GM21576 (cell line): ENCODE measurements around the gene TPBGL.

Experiments used
- ATAC-seq: cut with Tn5 transposase; IDR thresholded peaks from one replicate; pipeline ENCODE4 v1.9.1; 2021; ENCODE audit warnings: mild to moderate bottlenecking, moderate library complexity; ENCODE audit not compliant: unreplicated experiment

TPBGL gene

DNA sequence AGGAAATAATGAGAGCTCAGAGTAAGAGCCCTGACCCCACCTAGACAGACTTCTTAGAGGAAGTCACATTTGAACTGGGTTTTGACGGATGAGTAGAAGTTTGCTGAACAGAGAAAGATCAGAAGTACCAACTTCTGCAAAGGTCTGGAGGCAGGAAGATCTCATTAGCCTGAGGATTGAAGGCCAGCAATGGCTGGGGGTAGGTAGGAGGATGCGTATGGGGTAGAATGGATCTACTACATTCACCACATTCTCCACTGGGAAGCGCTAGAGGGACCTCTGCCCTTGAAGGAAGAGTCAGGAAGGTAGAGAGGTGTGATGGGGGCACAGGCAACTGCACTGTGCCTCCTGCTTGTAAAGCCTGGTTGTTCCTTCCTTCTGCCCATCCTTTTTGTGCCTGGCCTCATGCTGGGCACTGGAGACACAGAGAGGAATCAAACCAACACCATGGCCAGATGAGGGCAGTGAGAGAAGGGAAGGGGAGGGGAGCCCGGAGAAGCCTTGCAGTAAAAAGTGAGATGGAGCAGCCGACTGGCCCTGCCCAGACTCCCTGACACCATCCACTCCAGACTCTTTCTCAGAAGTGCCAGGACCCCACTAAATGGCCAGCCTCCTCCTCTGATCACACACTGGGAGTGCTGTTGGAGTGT, 4.9 kb downstream of the TPBGL start:
- no peak for ATAC-seq

DNA sequence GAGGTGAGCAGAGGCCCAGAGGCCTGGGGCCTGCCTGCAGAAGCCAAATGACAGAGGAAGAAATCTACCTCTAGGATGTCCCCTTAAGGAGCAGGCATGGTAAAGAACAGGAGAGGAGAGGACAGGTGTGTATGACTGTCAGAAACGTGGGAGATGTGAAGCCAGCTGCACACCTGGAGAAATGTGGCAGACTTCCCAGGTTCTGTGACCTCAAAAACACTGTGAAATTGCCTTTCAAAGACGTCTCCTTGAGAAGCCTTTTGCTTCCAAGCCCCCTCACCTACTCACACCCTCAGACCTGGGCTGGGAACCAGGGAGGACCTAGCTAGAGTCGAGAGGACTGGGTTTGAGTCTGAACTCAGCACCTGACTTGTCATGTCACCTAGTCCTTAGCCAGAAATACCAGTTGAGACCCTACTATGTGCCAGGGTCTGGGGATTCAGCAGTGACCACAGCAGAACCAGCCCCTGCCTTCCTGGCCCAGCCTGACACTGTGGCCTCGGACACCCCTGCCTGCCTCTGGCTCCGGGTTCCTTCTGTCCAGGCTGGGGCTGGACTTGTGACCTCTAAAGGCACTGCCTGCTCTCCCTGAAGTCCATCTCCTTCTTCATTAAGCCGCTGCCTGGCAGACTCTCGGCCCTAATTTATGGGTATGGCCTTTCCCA, 5.6 kb downstream of the TPBGL start:
- no peak for ATAC-seq

DNA sequence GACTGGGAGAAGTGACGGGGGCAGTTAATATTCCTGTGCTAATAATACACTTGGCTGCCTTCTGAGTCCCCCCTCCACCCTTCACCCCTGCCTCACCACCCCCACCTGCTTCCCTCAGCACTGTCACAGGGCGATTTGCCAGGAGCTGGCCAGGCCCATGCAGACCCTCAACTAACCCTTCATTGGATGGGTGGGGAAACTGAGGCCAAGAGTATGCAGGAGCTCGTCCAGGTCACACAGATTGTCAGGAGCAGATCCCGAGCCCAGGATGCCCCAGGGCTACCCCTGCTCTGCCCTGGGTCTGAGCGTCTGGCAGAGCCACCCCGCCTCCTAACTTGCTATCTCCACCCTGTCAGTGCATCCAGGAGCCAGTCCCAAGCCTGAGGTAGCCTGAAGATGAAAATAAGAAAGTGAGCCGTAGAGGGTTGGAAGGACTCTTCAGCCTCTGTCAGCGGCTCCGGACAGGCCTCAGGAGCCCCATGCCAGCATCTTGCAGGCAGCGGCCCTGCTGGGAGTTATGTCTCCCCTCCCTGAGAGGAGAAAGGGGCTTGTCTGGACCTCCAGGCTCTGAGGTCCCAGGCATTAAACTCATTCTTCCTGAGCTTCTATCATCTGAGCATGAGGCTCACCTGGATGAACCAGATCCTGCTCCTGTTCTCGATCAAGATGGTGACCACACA, 6.2 kb downstream of the TPBGL start:
- ATAC-seq: no peak

DNA sequence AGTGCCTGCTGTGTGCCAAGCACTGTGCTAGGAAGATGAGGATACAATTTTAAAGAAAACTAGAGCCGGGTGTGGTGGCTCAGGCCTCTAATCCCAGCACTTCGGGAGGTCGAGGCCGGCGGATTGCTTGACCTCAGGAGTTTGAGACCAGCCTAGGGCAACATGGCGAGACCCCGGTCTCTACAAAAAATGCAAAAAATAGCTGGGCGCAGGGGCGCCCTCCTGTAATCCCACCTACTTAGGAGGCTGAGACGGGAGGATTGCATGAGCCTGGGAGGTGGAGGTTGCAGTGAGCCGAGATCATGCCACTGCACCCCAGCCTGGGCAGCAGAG, 8.3 kb downstream of the TPBGL start:
- no peak for ATAC-seq

DNA sequence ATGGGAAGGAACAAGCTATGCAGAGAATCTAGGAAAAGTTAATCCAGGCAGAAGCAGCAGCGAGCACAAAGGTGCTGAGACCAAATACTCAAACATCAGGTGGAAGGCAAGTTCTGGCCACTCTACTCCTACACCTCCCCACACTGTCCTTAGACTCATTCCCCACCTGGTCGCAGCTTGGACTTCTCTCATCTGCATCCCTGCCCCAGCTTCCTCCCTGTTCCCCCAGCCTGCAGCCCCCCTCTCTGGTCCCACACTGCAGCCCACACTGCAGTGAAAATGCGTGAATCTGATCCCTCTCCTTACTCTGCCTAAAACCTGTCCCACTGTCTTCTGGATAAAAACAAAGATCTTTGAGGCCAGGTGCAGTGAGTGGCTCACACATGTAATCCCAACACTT, 9.1 kb downstream of the TPBGL start:
- no peak for ATAC-seq

DNA sequence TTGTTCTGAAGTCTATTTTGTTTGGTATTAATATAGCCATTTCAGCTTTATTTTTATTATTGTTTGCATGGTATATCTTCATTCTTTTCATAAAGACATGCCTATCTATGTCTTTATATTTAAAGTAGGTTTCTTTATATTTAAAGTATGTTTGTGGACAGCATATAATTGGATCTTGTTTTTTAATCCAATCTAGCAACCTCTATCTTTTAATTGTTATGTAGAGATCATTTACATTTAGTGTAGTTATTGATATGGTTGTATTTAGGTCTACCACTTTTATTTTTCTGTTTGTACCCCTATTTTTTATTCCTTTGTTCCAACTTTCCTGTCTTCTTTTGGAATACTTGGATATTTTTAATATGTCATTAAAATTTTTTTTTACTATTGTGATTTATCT, 13.8 kb downstream of the TPBGL start:
- ATAC-seq: no peak

DNA sequence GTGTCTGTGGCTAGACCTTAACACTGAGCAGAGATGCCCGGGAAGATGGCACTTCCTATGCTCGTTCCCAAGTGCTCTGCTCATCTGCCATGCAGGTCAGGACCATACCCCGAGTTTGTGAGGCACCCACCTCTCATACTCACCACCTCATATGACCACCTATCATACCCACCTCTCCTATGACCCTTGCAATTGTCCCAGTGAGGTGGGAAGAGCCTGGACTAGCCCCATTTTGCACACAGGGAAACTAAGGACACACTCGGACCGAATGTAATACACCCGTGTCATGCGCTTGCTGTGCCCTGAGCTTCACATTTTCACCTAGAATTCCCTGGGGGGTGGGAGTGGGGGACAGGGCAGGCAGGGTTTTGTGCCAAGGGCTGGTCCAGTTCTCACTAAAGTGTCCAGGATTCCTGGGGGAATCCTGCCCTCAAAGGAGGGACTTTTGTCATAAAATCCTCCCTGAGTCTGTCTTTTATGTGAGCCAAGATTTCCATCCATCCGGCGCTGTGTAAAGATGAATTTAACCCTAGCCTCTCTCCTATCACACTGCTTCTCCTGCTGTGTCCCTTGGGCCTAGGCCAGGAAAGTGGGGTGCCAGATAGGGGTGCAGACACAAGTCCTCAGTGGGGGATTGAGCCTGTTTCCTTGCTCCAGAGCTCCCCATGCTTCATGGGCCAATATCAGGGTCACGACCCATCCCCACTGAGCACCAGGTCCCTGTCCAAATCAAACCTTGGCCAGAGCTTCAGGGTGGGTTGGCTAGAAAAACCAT, 20.0 kb downstream of the TPBGL start:
- no peak for ATAC-seq

DNA sequence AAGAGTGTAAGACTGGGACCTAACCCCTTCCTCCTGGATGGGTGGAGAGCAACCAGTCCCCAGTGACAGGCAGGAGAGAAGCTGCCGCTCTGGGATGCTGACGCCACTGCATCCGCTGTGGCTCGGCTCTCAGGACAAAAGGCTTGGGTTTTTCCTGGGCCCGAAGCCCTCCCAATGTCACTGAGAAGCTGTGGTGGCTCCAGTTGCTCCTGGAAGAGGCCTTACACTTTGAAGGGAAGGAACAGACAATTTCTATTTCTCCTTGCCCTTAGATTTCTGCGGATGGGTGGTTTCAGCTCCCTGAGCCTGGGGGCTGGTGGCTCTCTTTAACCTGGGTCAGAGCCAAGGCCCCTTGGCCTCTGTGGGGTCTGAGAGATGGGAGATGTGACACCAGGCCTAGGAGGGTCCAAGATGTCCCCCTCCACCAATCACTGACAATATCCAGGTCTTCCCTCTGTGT, 21.4 kb downstream of the TPBGL start:
- ATAC-seq: no peak

DNA sequence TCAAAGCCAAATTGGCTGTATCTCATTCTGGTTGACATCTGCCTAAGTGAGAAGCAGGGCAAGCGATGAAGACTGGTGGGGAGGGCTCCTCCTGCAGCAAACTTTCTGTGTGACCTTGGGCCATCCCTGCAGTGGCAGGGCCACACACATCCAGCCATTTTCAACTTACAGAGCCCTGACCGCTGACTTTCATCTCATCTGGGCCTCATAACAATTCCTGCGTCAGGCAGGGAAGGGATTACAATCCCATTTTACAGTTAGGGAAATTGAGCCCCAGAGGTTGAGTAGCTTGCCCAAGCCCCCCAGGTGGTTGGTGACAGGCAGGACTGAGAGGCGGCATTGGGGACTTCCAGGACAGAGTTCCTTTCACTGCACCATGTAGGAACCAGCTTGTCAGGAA, 21.9 kb downstream of the TPBGL start:
- ATAC-seq: no peak

DNA sequence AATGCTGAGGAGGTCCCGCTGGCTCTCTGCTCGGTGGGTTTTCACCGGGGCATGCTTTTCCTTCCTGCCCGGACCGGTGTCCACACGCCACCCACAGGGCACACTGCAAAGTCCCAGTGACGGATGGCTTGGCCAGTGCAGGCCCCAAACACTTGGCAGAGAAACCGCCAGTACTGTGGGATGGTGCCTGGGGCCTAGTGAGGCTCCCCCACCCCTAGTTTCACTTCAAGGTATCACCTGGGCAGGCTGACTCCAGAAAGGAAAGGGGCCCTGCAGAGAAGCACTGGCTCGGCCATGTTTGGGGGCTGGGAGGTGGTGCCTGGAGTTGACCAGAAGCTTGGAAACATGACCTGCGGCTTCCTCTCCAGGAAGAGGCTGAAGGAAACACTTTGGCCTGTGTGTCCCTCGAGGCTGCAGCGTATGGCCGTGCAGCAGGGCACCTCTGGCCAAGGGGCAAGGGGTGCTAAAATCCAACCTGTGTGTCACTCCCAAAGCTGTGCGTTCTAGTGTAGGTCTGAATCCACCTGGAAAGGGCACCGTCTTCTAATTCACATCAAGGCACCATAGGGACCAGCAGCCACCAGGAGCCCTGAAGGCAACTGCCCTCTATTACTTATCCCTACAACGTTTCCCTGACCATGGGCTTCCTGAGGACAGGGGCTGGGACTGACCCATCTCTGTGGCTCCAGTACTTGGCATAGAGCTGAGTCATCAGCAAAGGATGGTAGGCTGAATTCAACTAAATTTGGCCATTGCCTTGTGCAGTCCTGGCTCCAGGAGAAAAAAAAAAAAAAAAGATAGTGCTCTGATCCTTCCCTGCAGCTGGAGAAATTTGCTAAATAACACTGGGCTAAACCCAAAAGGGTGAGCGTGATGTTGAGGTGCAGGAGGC, 22.6 kb downstream of the TPBGL start:
- ATAC-seq: no peak

DNA sequence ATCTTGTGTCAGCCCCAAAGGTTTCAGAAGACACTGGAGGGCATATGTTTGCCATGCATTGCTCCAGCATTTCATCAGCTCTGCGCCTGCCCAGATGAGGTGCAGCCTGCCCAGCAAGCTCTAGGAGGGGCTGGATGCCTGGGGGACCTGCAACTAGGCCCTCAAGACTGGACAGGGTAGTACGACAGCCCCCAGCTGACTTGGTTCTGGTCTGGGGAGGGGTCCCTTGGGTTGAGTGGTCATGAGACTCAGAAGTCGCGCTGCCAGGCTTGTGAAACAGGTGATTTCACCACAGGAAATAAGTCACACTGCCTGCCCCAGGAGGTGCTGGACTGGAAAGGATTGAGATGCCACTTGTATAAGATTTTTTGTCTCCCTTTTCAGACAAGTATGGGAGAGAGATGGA, 23.4 kb downstream of the TPBGL start:
- no peak for ATAC-seq

DNA sequence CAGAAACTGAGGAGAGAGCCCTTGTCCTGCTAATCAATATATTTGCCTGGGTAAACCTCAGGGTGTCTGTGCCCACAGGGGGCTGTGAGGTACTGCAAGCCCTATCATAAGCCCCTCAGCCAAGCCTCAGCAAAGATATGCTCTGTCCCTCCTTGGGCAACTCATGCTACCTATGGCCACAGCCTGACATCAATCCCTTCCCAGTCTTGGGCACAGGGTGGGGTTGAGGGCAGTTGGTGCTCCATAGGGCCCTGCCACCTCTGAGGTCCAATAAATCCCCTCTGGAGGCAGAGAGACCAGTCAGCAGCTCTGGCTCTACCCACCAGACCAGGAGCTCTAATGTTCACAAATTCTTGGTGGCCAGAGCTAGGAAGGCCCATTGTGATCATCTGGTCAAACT, 23.8 kb downstream of the TPBGL start:
- ATAC-seq: no peak

DNA sequence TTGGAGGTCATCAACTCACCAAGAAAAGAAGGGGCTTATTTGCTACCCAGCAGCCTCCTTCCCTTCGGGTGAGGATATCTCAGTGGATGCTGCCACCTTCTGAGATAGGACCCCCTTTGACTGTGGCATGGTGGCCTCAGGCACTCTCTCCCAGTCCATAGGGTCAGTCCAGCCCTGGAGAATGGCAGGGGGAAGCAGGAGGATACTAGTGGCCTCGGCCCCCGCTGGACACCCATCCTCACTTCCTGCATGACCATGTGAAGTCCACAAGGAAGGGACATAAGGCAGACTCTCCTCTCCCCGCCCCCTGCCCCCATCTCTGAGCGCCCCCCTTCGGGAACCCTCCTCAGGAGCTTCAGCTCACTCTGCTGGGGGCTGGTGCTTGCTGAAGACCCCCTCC, 24.4 kb downstream of the TPBGL start:
- no peak for ATAC-seq

DNA sequence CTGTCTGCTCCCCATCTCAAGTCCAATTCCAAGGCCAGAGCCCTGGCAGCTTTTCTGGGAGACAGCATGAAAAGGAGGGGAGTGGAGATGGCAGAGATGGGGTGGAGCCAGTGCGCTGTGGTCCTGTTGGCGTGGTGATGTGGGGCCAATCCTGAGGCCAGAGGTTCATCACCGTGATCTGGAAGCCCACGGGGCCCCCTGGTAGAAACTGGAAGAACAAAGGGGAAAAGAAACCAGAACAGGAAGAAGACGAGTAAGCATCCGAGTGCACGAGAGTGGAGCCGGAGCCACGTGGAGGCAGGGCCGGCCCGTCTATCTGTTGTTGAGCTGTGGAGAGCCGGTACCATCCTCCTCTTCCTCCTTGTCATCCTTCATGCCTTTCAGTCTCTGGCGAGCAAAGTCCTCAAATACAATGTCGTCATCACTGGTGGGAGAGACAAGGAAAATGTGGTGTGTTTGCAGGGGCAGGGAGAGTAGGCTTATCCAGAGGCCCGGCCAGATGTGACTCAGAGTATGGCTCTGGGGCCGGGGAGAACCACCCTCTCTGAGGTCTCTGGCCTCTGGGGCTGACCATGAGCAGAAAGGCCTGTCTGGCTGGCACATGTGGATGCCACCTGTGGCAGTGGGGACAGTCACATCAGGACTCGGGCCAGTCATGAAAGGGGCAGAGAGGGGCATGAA, 25.4 kb downstream of the TPBGL start:
- ATAC-seq: no peak

DNA sequence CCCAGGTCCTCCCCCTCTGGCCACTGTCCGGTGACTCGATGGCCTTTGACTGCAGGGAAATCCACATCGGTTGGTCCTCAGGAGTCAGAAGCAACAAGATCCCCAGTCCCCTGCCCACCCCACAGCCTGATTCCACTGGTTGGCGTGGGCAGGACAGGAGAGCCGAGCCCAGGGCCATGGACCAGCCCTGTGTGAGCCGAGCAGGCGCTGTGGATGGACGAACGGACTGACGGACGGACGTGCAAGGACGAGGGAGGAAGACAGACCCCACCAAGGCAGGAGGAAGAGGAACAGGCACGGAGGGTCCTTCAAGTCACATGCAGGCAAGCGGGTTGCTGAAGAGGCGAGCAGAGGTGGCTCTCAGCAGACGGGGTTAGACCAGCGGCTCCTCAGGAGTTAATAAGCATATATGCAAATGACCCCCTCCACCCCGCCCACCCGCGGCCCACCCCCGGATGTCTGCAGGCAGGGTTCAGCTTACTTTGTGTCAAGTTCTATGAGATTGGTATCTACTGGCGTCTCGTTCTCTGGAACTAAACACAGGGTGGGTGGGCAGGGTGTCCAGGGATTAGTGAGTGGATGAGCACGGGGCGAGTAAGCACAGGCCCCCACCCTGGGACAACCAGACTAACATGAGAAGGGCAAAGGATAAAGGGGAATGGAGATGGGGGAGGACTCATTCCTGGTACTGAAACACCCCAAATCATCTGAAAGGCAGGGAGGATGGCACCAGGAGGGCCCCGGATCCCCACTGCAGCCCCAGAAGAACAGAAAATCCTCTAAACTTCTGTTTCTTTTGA, 26.8 kb downstream of the TPBGL start:
- no peak for ATAC-seq

DNA sequence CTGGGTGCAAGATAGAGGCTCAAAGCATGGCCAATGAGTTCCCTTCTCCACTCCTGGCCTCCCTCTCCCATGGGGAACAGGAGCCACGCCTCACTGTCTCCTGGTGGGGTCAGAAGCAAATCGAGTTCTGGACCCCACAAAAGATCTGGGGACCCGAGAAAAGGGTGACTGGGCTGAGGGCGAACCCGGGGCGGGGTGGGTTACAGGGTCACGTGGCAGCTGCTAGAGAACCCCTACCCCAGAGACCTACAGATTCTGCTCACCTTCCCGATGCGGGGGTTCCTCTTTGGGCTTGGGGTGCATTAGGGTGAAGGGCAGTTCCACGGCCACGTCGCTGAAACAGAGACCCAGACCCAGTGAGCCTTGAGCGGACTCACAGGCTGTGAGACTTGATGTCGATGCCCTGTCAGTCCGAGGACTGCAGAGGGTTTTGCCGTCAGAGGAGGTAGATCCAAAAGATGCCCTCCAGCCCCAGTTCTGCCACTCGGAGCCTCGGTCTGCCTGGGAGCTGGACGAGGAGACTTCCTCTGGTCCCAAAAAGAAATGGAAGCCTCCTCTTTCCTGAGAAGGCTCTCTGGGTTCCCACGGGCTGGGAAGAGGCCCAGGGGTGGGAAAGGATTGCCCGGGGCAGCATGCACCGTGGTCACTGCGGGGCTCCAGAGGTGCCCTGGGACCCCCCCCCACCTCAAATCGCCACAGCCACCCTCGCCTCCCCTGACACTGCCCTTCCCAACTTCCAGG, 28.2 kb downstream of the TPBGL start:
- ATAC-seq: no peak

DNA sequence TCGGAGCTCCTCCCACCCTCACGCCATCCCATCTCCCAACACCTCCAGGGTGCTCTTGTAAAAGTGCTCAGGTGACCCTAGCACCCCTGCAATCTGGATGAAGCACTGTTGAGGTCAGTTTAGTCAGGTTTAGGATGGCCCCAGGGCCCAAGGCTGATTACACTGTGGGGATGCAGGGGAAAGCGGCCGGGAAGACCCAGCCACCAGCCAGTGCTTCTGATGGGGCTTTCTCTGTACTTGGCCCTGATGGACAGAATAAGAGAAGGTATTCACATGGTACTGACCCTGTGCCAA, 28.7 kb downstream of the TPBGL start:
- no peak for ATAC-seq

DNA sequence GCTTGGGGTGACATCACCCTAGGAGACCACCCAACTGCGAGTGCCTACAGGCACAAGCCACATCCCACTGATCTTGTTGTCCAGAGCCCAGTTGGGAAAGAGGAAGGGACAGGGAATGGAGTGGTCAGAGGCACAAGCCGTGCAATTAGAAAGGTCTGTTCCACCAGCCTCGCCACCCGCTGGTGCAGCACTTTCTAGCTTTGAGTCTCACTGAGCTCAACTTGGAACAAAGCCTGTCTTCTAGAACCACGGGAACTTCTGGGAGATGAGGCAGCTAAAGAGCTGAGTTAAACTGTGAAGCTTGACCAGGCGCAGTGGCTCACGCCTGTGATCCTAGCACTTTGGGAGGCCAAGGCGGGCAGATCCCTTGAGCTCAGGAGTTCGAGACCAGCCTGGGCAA, 29.3 kb downstream of the TPBGL start:
- no peak for ATAC-seq

DNA sequence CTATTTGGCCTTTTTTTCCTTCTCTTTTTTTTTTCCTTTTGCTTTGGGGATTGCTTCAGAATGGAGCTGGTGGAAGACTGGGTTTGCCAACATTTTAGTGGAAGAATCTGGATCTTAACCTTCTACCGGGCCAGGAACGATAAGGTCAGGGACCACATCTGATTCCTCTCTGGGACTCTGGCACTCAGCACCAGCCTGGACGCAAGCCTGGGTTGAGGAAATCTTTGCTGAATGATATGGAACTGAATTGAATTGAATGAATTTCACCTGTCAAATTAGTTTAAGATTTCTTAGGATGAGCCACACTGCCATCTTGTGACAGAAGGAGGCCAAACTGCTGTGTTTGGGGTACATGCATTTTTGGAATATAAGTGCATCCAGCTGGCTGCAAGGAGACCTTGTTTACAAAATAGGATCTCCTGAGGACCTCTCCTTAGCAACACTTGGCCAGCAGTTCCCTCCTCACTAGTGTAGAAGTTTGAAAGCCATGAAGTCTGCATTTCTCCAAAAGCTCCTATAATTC, 30.4 kb downstream of the TPBGL start:
- ATAC-seq: no peak
